ENCODE measurements around the gene NRF1. TPM values are rescaled to one million over a fixed set of nuclear protein-coding genes. Genes with fewer than 3 reads are reported as not detected.

The NRF1 gene
- total and polyA plus RNA-seq, 9 donors, result 11.5 to 33.5 (median 21.7) TPM

DNA sequence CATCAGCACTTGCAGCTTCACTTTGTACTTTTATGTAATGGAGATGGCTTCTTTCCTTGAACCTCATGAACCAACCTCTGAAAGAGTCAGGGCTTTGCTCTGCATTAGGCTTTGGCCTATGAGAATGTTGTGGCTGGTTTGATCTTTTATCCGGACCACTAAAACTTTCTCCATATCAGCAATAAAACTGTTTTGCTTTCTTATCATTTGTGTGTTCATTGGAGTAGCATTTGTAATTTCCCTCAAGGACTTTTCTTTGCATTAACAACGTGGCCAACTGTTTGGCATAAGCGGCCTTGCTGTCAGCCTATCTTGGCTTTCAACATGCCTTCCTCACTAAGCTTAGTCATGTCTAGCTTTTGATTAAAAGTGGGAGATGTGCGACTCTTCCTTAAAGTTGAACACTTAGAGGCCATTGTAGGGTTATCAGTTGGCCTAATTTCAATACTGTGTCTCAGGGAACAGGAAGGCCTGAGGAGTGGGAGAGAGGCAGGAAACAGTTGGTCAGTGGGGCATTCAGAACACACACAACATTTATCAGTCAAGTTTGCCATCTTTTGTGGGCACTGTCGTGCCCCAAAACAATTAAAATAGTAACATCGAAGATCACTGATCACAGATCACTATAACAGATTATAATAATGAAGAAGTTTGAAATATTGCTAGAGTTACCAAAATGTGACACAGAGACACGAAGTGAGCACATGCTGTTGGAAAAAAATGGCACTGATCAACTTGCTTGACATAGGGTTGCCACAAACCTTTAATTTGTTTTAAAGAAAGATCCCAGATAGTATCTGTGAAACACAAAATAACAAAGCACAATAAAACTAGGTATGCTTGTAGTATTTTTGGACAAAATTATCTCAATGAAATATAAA, 64.7 kb downstream of the NRF1 start:
- Histone ChIP-seq H3K4me1 (ENCODE audit: insufficient read depth) (no peaks in the 10 kb centered on the region), H3K4me3 (no peak overlapping the region), H3K9me3 (no peaks in the 10 kb centered on the region), H3K36me3 (no peaks in the 10 kb centered on the region), H3K27ac (no peak overlapping the region), H3K27me3 (no peaks in the 10 kb centered on the region)
- intact Hi-C loops (cut with DNase I), result no loop called here
- 74 to 81% (median 76%) methylated on average over 7 of the region's 7 CpGs for WGBS, 3 donors
- DNase-seq, result no peak
- TF ChIP-seq EP300 (IDR thresholded peaks at IDR 0.05), result no peak
- no peak for TF ChIP-seq POLR2A (IDR thresholded peaks at IDR 0.05)
- TF ChIP-seq, protein P1, sequence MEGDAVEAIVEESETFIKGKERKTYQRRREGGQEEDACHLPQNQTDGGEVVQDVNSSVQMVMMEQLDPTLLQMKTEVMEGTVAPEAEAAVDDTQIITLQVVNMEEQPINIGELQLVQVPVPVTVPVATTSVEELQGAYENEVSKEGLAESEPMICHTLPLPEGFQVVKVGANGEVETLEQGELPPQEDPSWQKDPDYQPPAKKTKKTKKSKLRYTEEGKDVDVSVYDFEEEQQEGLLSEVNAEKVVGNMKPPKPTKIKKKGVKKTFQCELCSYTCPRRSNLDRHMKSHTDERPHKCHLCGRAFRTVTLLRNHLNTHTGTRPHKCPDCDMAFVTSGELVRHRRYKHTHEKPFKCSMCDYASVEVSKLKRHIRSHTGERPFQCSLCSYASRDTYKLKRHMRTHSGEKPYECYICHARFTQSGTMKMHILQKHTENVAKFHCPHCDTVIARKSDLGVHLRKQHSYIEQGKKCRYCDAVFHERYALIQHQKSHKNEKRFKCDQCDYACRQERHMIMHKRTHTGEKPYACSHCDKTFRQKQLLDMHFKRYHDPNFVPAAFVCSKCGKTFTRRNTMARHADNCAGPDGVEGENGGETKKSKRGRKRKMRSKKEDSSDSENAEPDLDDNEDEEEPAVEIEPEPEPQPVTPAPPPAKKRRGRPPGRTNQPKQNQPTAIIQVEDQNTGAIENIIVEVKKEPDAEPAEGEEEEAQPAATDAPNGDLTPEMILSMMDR (IDR thresholded peaks at IDR 0.05), result no peak

- Histone ChIP-seq H3K9me3 (no peaks in the 10 kb centered on the region), H3K27ac (no peak overlapping the region), H3K36me3 (no peaks in the 10 kb centered on the region), H3K27me3 (no peaks in the 10 kb centered on the region), H3K4me1 (ENCODE audit: insufficient read depth) (no peaks in the 10 kb centered on the region), H3K4me3 (no peak overlapping the region)
- 89 to 98% (median 94%) methylated on average over 4 of the region's 4 CpGs for WGBS, 3 donors
- no peak for DNase-seq
- TF ChIP-seq EP300 (IDR thresholded peaks at IDR 0.05) (no peak), POLR2A (IDR thresholded peaks at IDR 0.05) (no peak)
- TF ChIP-seq, protein P1 (IDR thresholded peaks at IDR 0.05), result no peak
- intact Hi-C loops (cut with DNase I), result no loop called here
These were observed 66.3 kb downstream of the NRF1 start for GRCh38 chr7:129677796-129678195.

DNA sequence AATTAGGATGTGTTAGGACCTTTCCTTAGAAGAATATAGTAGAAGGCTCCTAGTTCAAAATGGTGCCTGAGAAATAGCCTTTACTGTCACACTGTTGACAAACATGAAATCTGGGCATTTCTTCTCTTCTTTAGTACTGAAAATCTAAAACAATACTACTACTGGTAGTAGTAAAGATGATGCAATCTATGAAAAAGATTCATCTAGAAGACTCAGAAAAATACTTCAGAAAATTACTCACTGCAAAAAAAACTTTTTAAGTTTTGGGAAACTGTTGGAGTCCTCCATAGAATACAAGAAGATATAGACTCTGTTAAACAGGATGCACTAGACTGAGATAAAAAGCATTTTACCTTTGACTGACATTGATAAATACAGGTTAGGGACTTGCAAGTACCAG, 67.1 kb downstream of the NRF1 start:
- H3K36me3 ChIP-seq, result no peaks in the 10 kb centered on the region
- intact Hi-C loops (cut with DNase I), result no loop called here

DNA sequence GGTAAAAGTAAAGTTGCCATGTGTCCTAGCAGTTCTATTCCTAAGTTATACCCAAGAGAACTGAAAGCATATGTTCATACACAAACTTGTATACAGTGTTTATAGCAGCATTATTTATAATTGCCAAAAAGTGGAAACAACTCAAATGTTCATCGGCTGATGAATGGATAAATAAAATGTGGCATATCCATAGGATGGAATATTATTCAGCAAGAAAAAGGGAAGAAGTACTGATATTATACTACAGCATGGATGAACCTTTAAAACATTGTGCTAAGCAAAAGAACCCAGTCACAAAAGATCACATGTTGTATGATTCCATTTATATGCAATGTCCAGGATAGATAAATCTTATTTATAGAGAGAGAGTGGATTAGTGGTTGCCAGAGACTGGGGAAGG, 68.9 kb downstream of the NRF1 start:
- intact Hi-C loops (cut with DNase I), result no loop called here
- Histone ChIP-seq H3K9me3 (no peaks in the 10 kb centered on the region), H3K4me1 (ENCODE audit: insufficient read depth) (no peaks in the 10 kb centered on the region), H3K27ac (no peak overlapping the region), H3K27me3 (no peaks in the 10 kb centered on the region), H3K36me3 (no peaks in the 10 kb centered on the region), H3K4me3 (no peak overlapping the region)
- no peak for DNase-seq
- TF ChIP-seq, protein P1 (IDR thresholded peaks at IDR 0.05), result no peak
- TF ChIP-seq POLR2A (IDR thresholded peaks at IDR 0.05) (no peak), EP300 (IDR thresholded peaks at IDR 0.05) (no peak)
- 98 to 100% (median 98%) methylated on average over 1 of the region's 1 CpG for WGBS, 3 donors

More for the DNA sequence above, 67.1 kb downstream of the NRF1 start:
- no peak for DNase-seq
- TF ChIP-seq EP300 (IDR thresholded peaks at IDR 0.05) (no peak), POLR2A (IDR thresholded peaks at IDR 0.05) (no peak)
- TF ChIP-seq, protein P1 (IDR thresholded peaks at IDR 0.05), result no peak
- Histone ChIP-seq H3K27me3 (no peaks in the 10 kb centered on the region), H3K4me3 (no peak overlapping the region), H3K9me3 (no peaks in the 10 kb centered on the region), H3K27ac (no peak overlapping the region), H3K4me1 (ENCODE audit: insufficient read depth) (no peaks in the 10 kb centered on the region)

All from ovary (tissue), 9 donors.